IMR-90 (cell line): ENCODE results near the gene DBF4B. TPM values are rescaled to one million over a fixed set of nuclear protein-coding genes. Genes with fewer than 3 reads are reported as not detected.
"Not testable (repeated sequence)": the region's sequence is repeated elsewhere in the genome, so short reads cannot be mapped to it uniquely, and the experiment has no call there.

Experiments
- ATAC-seq: fragments of 200-7000 bp; cut with Tn5 transposase; 2 replicates; pipeline ENCODE4 v1.9.1; 2020; ENCODE audit warnings: low read depth, mild to moderate bottlenecking, moderate library complexity
- BruUV-seq: library from RNA; stranded (reverse); fragments of 400-500 nt; replicated peaks from 2 replicates; lab custom pipeline; 2021; lab: Mats Ljungman, UMichigan
- CTCF ChIA-PET: fragments of 300-600 bp; formaldehyde crosslinking; extraction: SDS; loops from one replicate; lab custom pipeline; 2021; ENCODE audit warnings: antibody characterized with exemption; lab: Yijun Ruan, JAX
- POLR2A ChIA-PET: fragments of 300-600 bp; sonication (Branson Sonifier 250); formaldehyde crosslinking; loops from one replicate; lab custom pipeline; 2022; ENCODE audit warnings: antibody characterized with exemption; ENCODE audit not compliant: unreplicated experiment; lab: Charles Lee
- DNase-seq: peaks from one replicate; pipeline ENCODE4 v3.0.0; 2013
- H2AFZ ChIP-seq: replicated peaks from 2 replicates; pipeline ENCODE3; 2013; ENCODE audit warnings: low read length, mild to moderate bottlenecking; ENCODE audit not compliant: poor library complexity
- H2AK5ac ChIP-seq: 2 replicates; pipeline ENCODE4 v1.6.1; 2013; ENCODE audit warnings: low read depth, low read length, inconsistent platforms
- H2AK9ac ChIP-seq: replicated peaks from 2 replicates; pipeline ENCODE3; 2013; ENCODE audit warnings: mild to moderate bottlenecking, low read depth, low read length, moderate library complexity; ENCODE audit not compliant: poor library complexity
- H2BK120ac ChIP-seq: 2 replicates; pipeline ENCODE4 v1.6.1; 2013; ENCODE audit warnings: low read depth, low read length, inconsistent platforms
- H2BK15ac ChIP-seq: 3 replicates; pipeline ENCODE4 v1.6.1; 2013; ENCODE audit warnings: low read depth, low read length, inconsistent platforms
- H2BK20ac ChIP-seq: 2 replicates; pipeline ENCODE4 v1.6.1; 2013; ENCODE audit warnings: low read depth, mild to moderate bottlenecking, inconsistent platforms, low read length, moderate library complexity
- H2BK5ac ChIP-seq: 2 replicates; pipeline ENCODE4 v1.6.1; 2013; ENCODE audit warnings: mild to moderate bottlenecking, low read depth, low read length, inconsistent platforms; ENCODE audit not compliant: poor library complexity, severe bottlenecking
- H3K14ac ChIP-seq: replicated peaks from 2 replicates; pipeline ENCODE4 v1.6.1; 2013; ENCODE audit warnings: low read depth, low read length, inconsistent platforms
- H3K18ac ChIP-seq: 2 replicates; pipeline ENCODE4 v1.6.1; 2013; ENCODE audit warnings: low read depth, low read length, control low read depth
- H3K23ac ChIP-seq: 2 replicates; pipeline ENCODE4 v1.6.1; 2013; ENCODE audit warnings: low read depth, low read length, inconsistent platforms
- H3K27ac ChIP-seq: 2 replicates; pipeline ENCODE4 v1.5.1; 2013; ENCODE audit warnings: mild to moderate bottlenecking, control low read depth, low read length; ENCODE audit not compliant: insufficient read depth
- H3K27me3 ChIP-seq: 2 replicates; pipeline ENCODE4 v1.6.1; 2013; ENCODE audit warnings: low read length; ENCODE audit not compliant: control insufficient read depth, insufficient read depth
- H3K36me3 ChIP-seq: 2 replicates; pipeline ENCODE4 v1.6.1; 2013; ENCODE audit warnings: low read length, mixed read lengths; ENCODE audit not compliant: control insufficient read depth, insufficient read depth
- H3K4ac ChIP-seq: 2 replicates; pipeline ENCODE4 v1.6.1; 2013; ENCODE audit warnings: low read depth, low read length, inconsistent platforms
- H3K4me1 ChIP-seq: 2 replicates; pipeline ENCODE4 v1.6.1; 2013; ENCODE audit warnings: low read length, mixed read lengths; ENCODE audit not compliant: control insufficient read depth, insufficient read depth
- H3K4me2 ChIP-seq: 2 replicates; pipeline ENCODE4 v1.6.1; 2013; ENCODE audit warnings: low read depth, mild to moderate bottlenecking, control low read depth, low read length, moderate library complexity
- H3K4me3 ChIP-seq: 2 replicates; pipeline ENCODE4 v1.5.1; 2013; ENCODE audit warnings: low read depth, mild to moderate bottlenecking, control low read depth, low read length, moderate library complexity; ENCODE audit not compliant: insufficient read depth
- H3K56ac ChIP-seq: 2 replicates; pipeline ENCODE4 v1.6.1; 2013; ENCODE audit warnings: low read length, inconsistent platforms; ENCODE audit not compliant: insufficient read depth; ENCODE audit errors: extremely low read depth
- H3K79me1 ChIP-seq, 2 experiments: 2 replicates each; pipeline ENCODE4 v1.6.1; 2013; ENCODE audit warnings: low read length in 2 of 2, inconsistent platforms in 1 of 2, low read depth in 1 of 2
- H3K9ac ChIP-seq: 2 replicates; pipeline ENCODE4 v1.6.1; 2013; ENCODE audit warnings: low read depth, low read length, control low read depth
- H3K9me1 ChIP-seq: 2 replicates; pipeline ENCODE4 v1.6.1; 2013; ENCODE audit warnings: low read length, inconsistent platforms; ENCODE audit not compliant: insufficient read depth
- H3K9me3 ChIP-seq: 2 replicates; pipeline ENCODE4 v1.6.1; 2013; ENCODE audit warnings: low read length; ENCODE audit not compliant: control insufficient read depth, insufficient read depth
- H4K20me1 ChIP-seq: 2 replicates; pipeline ENCODE4 v1.6.1; 2013; ENCODE audit warnings: low read length, inconsistent platforms; ENCODE audit not compliant: insufficient read depth
- H4K5ac ChIP-seq: 2 replicates; pipeline ENCODE4 v1.6.1; 2013; ENCODE audit warnings: mild to moderate bottlenecking, low read depth, low read length, control low read depth
- H4K8ac ChIP-seq, 2 experiments: 2 replicates each; pipeline ENCODE4 v1.6.1; 2013; ENCODE audit warnings: low read depth in 2 of 2, low read length in 2 of 2, control low read depth in 1 of 2, inconsistent platforms in 1 of 2
- H4K91ac ChIP-seq: 2 replicates; pipeline ENCODE4 v1.6.1; 2013; ENCODE audit warnings: low read depth, low read length, inconsistent platforms; ENCODE audit not compliant: insufficient read depth
- POLR2A ChIP-seq: IDR thresholded peaks from 2 replicates; pipeline ENCODE4 v1.6.1; 2012; ENCODE audit warnings: mild to moderate bottlenecking, low read depth, low read length
- RCOR1 ChIP-seq: IDR thresholded peaks from 2 replicates; pipeline ENCODE4 v1.6.1; 2012; ENCODE audit warnings: mild to moderate bottlenecking, low read length, improper control_type of control experiment; ENCODE audit not compliant: insufficient replicate concordance
- RFX5 ChIP-seq: IDR thresholded peaks from 2 replicates; pipeline ENCODE4 v1.8.0; 2012; ENCODE audit warnings: low read depth, mild to moderate bottlenecking, low read length, moderate library complexity
- WGBS, 2 experiments: methylation state at CpG; one replicate each; pipeline versions ENCODE4 v1.1.5 to v1.1.7; 2013; ENCODE audit warnings: missing lambda C conversion rate in 2 of 2; ENCODE audit not compliant: insufficient read length in 1 of 2; ENCODE audit errors: extremely low coverage in 2 of 2; 5-methylcytosine and 5-hydroxymethylcytosine counted together
- dilution Hi-C: fragments of 300-500 bp; cut with HindIII; formaldehyde crosslinking; loops from one replicate; pipeline ENCODE4 v1.14.3; 2018; ENCODE audit warnings: low sequenced_read_pairs; ENCODE audit not compliant: unreplicated experiment
- in situ Hi-C: fragments of 300-500 bp; cut with MboI; formaldehyde crosslinking; loops from 3 replicates; pipeline ENCODE4 v1.14.3; 2019; ENCODE audit warnings: low sequenced_read_pairs, inconsistent platforms, mixed read lengths
- intact Hi-C: fragments of 100-400 bp; cut with micrococcal nuclease; formaldehyde crosslinking; loops from 2 replicates; pipeline ENCODE4 v1.10.0; 2022
- polyA plus RNA-seq, 3 experiments: library from polyadenylated mRNA; depleted of rRNA; stranded (reverse); fragments of >200 nt; gene quantifications; 2 replicates each; pipeline ENCODE4 v1.2.3, GENCODE V29; 2012; ENCODE audit warnings: low replicate concordance in 1 of 3
- total RNA-seq: library from RNA; depleted of rRNA; stranded (reverse); fragments of >200 nt; gene quantifications from 2 replicates; pipeline ENCODE4 v1.2.3, GENCODE V29; 2012

Gene DBF4B
- total and polyA plus RNA-seq, 2 of the 4 experiments (the other 2 are of a cell fraction): 3.6 to 10.2 TPM

GRCh38 chr17:44689477-44690217 is 18.8 kb upstream of the DBF4B start, which contains the start of gene CCDC43 (continued):
- TF ChIP-seq RCOR1 (no peak), POLR2A (peak; percentile 74; the same call in 1 of the 2 replicates), RFX5 (no peak)

GRCh38 chr17:44690746-44691306 is 17.6 kb upstream of the DBF4B start:
- H3K27ac ChIP-seq, dilution Hi-C loops, BruUV-seq, H3K9ac ChIP-seq, intact Hi-C loops, H3K27me3 ChIP-seq, H3K14ac ChIP-seq, H3K4me1 ChIP-seq, H3K36me3 ChIP-seq, H2AK5ac ChIP-seq, H2AK9ac ChIP-seq, H3K9me1 ChIP-seq, H2BK15ac ChIP-seq, H2BK20ac ChIP-seq, H2AFZ ChIP-seq, H4K91ac ChIP-seq, H3K9me3 ChIP-seq, H4K20me1 ChIP-seq, POLR2A ChIA-PET, in situ Hi-C loops, H4K5ac ChIP-seq, H3K4me2 ChIP-seq, ATAC-seq, H3K56ac ChIP-seq, H2BK5ac ChIP-seq, H2BK120ac ChIP-seq, H3K4ac ChIP-seq, H3K18ac ChIP-seq, H3K23ac ChIP-seq, H3K4me3 ChIP-seq: not testable (repeated sequence)
- peak; percentile 18 for DNase-seq
- Histone ChIP-seq H4K8ac (peak overlapping the region in 1 of 2 experiments; percentile 88; a peak in 2 of 4 replicates), H3K79me1 (peaks cover 11 to 37% of the 10 kb centered on the region in 2 experiments; a peak in 3 of 4 replicates)
- WGBS, 2 experiments: 61% methylated on average over 3 of the region's 21 CpGs; no CpG with 5 or more reads in 1 of the 2 experiments
- CTCF ChIA-PET: interaction anchor here (0.8 kb wide), 1 partner anchor 187 kb away, joined by 4 read pairs; no protein-coding TSS in a partner anchor
